HG03066 (cell line): Measurements from ENCODE around the gene A3GALT2.

Experiments
- ATAC-seq: cut with Tn5 transposase; IDR thresholded peaks from one replicate; pipeline ENCODE4 v1.9.1; 2021; ENCODE audit warnings: low read depth; ENCODE audit not compliant: unreplicated experiment

Gene A3GALT2

DNA sequence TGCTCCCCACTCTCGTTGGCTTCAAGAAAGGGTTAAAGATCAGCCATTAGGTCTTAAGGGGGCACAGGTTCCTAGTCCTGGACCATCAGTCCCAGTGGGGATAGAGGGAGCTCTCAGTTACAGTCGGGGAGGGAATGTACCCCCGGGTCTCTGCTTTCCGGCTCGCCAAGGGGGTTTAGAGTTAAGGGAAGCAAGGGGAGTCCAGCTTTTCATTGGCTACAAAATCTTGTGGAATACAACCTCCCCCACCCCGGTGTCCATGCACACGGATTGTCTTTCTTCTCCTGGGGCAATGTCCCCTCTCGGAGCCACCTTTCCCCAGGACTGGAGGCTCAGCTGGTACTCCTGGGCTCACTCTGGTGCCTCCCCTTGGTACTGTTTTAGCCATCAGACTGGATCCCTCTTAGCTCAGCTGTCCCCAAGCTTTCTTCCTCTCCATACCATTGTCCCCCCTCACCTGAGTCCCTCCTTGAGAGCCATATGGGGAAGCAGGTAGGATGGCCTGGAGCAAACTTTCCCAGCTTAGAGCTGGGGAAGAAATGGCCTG is at the start of gene A3GALT2:
Gene A3GALT2 (minus strand): TSS at position 480 of the 547 bp plus-strand sequence. CDS start 0 bp downstream, at position 480.
- no peak for ATAC-seq

DNA sequence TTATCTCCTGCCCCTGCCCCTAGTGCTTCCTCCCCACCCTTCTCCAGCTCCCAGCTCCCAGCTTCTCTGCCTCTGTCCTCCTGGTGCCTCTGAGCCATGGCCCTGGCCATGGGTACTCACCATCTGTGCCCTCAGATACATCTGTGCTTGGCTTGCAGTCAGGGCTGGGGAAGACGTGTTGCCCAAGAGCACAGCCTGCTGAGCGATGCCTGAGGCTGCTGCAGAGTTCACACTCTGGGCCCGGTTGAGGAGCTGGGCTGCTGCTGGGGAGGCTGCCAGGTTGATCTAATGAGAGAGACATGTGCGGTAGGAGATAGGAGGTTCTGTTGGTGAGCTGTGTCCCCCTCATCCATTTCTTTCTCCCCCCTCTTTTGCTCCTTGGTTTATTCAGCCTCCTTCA is 49.4 kb upstream of the A3GALT2 start:
- ATAC-seq: no peak

DNA sequence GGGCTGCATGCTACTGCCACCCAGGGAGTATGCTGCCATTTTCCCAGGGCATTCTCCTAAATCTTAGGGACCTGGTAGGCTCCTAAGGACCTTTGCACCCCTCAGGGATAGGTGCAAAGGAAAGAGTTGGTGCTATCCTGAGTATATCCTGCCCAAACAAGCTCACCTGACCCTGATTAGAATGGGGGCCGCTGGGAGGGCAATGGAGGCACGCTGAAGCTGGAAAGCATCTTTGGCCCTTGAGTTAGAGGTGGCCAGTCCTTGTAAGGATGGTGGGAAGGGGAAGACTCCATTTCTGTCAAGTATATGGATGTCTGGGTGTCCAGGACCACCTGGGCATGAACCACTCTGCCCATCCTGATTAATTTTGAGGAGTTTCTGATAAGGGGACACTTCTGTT is 48.9 kb upstream of the A3GALT2 start:
- ATAC-seq: no peak

DNA sequence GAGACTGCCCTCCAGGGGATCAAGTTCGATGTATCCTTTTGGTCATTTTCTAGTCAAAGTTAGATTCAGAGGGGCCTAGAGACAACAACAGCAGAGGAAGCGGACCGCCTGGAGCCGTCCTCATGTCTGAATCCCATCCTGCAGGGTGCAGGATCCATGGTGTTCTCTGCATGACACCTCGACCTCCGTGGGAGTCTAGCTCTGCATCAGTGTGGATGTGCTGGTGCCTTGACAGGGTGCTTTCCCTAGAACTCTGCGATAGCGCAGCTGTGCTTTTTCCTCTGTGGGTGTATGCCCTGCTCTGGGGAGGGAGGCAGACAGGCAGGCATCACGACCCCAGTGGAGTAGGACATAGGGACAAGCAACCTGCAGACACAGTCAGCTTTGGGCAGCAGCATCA is 48.2 kb upstream of the A3GALT2 start:
- no peak for ATAC-seq

DNA sequence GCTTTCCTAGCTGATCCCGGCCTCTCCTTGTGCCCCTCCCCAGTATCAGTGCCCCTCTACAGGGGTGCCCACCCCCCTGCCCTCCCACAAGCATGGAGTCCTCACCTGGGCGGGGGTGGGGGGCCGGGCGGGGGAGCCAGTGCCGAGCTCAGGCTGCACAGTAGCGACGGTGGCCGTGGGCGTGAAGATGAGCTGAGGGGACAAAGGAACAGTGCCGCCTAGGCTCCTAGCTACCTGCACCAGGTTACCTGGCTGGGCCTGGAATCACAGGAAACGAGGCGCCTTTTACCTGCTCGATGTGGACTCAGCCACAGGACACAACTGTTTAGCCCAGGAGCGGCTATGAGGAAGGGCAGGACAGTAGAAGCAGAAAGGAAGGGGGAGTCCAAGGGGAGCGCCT is 47.5 kb upstream of the A3GALT2 start:
- ATAC-seq: no peak

DNA sequence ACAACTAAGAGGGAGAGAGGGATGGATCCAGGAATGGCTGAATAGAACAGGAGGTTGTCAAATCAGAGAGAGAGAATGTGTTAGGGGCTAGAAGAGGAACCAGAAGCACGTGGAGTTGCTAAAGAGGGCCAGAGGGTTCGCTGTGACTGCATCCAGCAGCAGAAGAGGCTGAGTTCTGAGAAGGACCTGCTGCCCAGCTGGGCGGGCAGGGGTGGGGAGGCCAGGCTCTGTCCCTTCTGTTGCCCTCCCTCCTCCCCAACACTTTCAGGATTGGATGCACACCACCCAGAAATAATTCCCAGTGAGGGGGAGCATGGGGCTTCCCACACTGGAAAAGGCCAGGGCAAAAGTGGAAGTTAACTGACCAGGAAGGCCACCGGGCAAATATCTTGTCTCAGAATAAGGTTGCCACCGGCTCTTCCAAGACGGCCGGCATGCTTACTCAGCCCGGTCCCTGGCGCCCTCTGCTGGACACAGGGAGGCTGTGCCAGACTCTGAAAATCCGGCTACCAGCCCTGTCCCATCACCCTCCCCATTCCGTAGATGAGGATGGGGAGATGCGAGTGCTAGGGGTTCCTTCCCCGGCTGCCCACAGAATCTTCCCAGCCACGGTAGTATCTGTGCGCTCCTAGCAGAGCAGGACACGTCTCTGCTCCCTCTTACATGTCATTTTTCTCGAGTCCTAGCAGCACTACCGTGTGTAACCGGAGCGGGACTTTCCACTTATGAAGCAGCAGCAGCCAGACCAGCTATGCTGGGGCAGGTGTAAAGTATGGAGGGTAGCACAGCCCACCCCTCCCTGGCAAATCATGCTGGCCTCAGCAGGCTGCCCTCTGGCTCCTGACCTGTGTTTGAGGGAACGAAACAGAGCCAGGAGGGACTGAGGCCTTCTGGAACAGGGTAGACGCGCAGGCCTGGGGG is 46.8 kb upstream of the A3GALT2 start:
- no peak for ATAC-seq

DNA sequence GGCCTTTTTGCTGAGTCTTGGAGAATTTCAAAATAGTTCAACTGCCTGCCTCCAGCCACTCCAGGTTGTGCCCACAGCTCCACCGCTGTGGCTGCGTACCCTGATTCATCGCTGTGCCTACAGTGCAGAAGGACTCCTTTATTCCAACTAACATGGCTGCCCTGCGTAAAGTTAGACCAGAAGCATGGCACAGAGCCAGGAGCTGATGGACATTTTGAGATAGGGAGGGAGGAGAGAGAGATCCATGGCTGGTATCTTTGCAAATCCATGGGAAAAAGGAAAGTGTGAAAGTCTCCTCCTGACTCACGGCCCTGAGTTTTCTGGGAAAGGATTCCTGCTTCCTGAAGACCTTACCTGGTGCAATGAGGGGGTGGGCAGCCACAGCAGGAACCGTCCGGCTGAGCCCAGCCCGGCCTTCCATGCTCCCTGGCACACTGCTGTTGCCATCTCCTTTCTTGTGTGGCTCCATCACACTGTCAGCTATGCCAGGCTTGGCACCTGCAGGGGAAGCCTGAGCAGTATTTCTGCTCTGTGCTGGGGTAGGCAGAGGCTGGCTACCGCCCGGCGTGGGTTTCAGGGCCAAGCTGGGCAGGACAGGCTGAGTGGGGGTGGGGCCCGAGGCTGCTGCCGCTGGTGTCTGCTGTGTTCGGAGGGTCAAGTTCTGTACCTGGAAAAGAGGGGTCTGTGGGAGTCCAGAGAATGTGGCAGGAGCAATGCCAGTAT is 46.0 kb upstream of the A3GALT2 start:
- no peak for ATAC-seq

DNA sequence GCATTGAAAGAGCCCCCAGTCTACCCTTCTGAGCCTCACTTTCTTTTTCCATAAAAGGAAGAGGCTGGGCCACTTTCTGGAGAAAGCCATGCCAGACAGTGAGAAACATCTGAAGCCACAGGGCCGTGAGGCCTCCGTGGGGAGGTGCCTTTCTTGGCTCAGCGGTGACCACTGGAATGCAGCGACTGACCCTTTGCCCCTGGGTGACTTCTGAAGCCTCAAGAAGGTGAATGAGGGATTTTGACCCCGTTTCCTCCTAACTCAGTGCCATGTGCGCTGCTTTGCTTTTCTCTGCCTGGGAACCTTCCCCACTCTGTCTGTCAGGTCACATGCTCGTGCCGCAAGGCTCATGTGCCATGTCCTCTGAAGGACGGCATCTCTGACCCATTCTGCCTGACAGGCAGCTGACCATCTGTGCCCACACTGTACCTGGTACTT is 44.7 kb upstream of the A3GALT2 start:
- no peak for ATAC-seq

DNA sequence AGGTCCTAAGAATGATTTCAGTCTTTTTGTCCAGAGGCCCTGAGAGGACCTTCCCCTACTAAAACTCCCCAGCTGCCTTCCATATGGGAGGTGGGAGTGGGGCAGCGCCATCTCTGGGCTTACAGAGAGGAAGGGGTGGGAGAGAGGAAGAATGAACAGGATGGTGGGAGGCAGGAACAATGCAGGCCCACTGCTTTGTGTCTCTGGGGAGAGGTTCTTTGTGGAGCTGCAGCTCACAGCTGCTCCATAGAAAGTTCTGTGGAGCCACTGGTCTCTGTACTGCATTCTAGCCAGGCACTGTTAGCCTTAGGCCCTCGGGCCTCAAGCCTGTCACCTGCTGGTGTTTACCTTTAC is 43.6 kb upstream of the A3GALT2 start:
- ATAC-seq: no peak

DNA sequence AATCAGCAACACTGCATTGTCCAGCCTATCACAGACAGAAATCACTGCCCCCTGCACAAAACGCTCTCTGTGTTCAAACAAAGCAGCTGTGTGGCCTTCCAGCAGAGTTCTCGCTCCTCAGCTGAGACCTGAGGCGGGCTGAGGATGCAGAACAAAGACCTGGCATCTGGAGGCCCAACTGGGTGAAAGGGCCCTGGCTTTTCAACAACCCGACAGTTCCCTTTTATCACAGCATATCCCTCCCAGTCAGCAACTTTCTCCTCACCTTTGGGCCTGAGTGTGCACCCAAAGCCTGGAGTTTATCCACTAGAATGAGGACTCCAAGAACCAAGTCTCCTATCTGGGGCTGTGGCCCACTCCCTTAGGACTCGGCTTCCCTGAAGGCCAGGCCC is 42.6 kb upstream of the A3GALT2 start:
- no peak for ATAC-seq

DNA sequence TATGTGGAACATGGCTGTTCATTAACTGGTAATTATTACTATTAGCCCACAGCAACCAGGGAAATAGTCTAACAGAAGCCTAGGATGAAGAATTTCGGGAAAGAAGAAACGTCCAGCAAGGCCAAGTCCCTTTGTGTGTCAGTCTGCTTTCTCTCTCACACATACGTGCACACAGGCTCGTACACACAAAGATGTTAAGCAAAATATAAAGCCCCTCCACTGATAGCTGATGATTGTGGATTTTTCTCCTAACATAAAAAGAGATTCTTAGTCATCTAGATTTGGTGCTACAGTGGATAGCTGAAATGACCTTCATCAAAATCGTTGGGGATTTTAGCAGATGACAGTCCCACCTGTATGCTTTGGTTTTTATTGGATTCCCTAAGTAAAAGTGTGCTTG is 42.1 kb upstream of the A3GALT2 start:
- no peak for ATAC-seq

DNA sequence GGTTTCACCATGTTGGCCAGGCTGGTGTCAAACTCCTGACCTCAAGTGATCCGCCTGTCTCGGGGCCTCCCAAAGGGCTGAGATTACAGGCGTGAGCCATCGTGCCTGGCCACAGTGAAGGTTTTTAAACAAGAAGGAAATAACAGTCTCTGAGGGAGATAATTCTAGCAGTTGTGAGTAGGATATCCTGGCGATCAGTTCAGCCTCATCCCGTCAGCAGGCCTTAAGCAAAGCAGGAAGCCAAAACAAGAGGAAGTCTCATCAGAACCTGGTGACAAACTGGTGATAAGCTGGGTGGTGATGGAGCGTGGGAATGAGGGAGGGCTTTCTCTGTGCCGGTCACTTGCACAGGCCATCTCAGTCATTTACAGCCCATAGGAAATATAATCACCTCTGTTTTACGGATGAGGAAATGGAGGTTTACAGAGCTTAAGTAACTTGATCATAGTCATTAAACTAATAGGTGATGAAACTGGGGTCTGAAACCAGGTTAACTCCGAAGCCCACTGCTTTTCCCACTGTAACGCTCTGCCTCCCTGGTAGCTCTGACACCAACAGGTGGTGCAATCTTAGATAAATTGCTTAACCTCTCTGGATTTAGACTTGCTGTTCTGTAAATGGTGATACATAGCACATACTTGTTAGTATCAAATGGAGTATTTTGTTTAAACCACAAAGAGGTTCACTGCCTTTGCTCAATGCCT is 40.8 kb upstream of the A3GALT2 start:
- no peak for ATAC-seq

DNA sequence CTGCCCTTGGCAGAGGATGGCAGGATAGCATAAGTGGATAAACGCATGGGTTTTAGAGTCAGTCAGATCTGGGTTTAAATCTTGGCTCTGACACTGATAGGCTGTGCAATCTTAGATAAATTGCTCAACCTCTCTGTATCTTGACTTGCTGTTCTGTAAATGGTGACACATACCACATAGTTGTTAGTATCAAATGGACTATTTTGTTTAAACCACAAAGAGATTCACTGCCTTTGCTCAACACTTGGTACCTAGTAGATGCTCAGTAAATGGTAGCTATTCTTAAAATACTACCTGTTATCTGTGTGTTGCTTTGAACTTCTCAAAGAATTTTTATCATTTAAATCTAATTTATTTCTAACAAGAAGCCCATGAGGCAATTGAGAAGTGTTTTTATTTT is 39.5 kb upstream of the A3GALT2 start:
- ATAC-seq: no peak

DNA sequence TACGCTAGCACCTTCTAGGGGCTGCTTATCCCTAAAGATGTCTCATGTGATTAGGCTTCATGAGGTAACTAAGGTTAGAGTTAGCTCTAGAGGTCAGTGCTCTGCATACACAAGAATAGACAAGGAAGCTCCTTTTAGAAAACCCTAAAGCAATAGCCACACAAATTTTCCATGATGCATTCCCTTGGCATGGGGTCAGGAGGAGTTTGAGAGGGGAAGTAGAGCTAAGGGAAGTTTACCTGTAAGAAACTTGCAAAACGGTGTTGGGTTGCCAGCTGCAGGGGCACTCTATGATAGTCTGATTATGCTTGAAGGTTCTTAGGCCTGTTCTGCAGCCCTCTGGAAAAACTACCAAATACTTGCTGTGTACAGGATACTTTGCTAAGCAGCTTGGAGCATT is 39.0 kb upstream of the A3GALT2 start:
- ATAC-seq: no peak

DNA sequence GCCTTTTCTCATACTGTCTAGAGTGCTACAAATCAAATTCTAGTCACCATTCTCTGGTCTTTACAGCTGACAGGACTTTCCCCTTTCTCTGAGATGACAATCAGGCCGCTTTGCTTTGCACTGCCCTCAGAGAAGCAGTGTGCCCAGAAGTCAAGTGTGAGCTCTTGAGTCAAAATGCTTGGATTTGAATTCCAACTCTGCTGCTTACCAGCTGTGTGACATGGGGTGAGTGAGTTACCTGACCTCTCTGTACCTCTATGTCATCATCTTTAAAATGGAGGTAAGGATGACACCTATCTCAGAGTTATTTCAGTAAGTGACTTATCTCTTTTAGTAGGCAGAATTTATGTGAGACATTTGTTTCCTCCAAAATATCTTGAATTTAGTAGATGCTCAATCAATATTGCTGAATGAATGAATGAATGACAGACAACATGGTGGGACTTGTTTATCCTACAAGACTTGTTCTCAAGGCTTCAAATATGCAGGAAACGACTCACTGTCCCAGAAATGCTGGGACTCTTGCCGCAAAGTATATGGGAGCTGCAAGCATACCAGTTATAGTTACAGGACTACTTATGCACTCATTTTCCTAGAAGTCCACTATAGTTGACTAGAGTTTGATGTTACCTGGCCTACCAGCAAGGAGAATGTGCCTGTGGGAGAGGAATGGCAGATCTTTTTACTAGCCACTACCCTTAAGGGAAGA is 38.1 kb upstream of the A3GALT2 start:
- no peak for ATAC-seq

DNA sequence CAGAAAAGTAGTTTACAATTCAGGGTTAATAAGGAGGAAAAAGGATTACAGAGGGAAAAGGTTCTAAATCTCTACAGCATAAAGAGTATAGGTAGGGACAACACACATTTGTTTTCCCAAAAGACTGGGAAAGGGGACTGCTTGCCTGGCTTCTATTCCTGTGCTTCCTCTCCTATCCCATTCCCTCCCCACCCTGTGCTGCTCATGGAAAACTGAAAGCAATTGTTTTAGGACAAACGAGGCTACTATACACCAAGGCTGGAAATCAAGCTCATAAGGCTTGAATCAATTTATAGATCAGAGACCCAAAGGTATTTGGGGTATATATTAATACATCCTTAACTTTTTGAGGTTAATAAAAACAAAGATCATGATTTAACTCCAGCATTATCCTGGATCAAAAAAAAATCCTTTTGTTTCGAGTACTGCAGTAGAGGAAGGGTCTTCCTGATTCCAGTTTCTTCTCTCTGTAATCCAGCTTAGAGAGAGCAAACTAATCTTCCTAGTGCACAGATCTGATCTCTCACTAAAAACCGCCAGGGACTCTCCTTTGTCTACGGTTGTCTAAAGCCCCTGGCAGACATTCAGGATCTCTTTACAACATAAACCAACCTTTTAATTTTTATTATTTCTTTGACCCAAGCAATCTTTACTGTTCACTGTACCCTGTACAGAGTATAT is 37.4 kb upstream of the A3GALT2 start:
- ATAC-seq: no peak

DNA sequence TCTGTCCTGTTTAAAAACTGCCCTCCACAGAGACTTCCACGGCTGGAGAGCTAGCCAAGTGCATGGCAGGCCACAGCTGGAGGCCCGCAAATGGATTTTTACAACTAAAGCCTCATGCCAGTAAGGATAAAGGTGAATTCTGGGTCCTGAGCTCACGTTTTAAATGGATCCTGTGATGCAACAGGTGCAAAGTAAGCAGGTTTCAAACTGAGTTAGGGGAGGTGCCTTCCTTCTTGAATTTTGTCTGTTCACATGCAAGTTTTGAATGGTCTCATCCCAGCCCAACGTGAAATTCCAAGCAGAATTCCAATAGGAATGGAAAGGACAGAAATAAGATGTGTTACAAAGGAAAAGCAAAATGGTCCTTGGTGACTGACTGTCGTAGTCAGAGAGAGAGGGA is 36.2 kb upstream of the A3GALT2 start:
- no peak for ATAC-seq

DNA sequence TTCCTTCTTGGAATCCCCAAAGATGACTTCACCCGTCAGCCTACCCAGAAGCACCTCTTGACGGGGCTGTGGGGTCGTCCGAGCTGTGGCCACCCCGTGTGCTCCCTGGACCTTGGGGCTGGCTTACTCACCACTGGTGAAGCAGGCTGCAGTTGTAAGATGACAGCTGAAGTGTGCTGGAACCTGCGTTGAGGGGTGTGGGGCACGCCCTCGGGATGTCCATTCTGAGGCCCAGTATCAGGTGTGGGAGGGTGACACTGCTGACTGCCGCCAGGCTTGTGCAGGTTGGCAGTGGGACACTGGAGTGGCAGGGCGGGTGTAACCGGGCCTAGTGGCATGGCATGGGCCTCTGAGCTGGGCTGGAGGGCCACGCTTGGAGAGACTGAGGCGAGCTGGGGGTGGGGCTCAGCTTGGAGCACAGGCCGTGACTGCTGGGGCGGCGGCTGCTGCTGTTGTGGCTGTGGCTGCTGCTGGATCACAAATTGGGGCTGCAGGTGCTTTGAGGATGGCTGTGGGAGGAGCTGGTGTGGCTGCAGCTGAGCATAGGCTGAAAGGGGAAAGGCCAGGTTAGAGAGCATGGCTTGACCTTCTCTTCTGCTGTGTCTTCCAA is 33.9 kb upstream of the A3GALT2 start:
- no peak for ATAC-seq

DNA sequence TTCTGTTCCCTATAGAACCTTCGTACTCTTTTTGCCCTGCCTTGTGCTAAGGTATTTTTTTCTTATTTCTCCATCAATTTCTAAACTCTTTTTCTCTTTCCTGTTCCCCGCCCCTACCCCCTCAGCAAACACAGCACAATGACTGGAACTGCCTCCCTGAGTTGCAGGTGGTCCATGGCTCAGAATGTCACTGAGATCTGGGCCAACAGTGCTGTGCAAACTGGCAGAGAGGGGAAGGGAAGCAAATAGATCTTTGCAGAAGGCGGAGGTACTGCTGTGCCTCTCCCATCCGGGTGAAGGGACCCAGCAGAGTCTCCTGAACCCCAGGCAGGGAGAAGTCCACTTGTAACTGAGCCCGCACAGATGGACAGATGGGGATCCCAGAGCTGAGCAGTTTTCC is 32.6 kb upstream of the A3GALT2 start:
- ATAC-seq: no peak

DNA sequence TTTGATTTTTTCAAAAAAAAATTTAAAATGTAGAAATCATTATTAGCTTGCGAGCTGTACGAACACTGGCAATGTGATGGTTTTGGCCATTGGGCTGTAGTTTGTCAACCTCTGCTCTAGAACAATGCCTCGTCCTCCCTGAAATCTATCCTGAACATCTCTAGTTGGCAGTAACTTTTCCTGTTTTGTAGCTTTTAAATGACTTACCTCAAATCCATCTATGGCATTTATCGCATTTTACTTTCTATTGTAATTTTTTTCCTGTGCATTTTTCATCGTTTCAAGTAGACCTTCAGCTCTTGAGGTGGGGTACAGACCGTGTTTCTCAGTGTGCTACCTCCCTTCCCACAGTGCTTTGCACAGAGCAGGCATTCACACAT is 30.4 kb upstream of the A3GALT2 start:
- no peak for ATAC-seq
